Stimulated activated naive B cell treated with anti-CD40 and anti-IgM and Interleukin-4, amounts not matched to agents 10 μg/mL and 1 μg/mL and 100 μg/mL, for 72 hours (primary cell): ENCODE results near the gene AKIRIN1.
"Not testable (repeated sequence)": the region's sequence is repeated elsewhere in the genome, so short reads cannot be mapped to it uniquely, and the experiment has no call there.

ENCODE experiments used
- ATAC-seq, 2 donors: fragments of 150-1000 bp; cut with Tn5 transposase; replicated peaks; 2 replicates each; pipeline ENCODE4 v1.10.0; 2021; ENCODE audit warnings: moderate library complexity in 1 of 2
- DNase-seq: peaks from one replicate; pipeline ENCODE4 v3.0.0; 2021
- H3K27ac Mint-ChIP-seq: one replicate; pipeline ENCODE4 v1.8.0; 2022; ENCODE audit warnings: mild to moderate bottlenecking, mixed read lengths
- H3K27me3 Mint-ChIP-seq, 2 donors: one replicate each; pipeline ENCODE4 v1.8.0; 2022; ENCODE audit warnings: mixed read lengths in 2 of 2
- H3K36me3 Mint-ChIP-seq, 2 donors: one replicate each; pipeline ENCODE4 v1.8.0; 2022; ENCODE audit warnings: mixed read lengths in 2 of 2, mild to moderate bottlenecking in 1 of 2
- H3K4me1 Mint-ChIP-seq, 2 donors: one replicate each; pipeline ENCODE4 v1.8.0; 2022; ENCODE audit warnings: mixed read lengths in 2 of 2, mild to moderate bottlenecking in 1 of 2
- H3K4me3 Mint-ChIP-seq, 2 donors: one replicate each; pipeline ENCODE4 v1.8.0; 2022; ENCODE audit warnings: mild to moderate bottlenecking in 2 of 2, mixed read lengths in 2 of 2, moderate library complexity in 1 of 2
- H3K9me3 Mint-ChIP-seq, 2 donors: one replicate each; pipeline ENCODE4 v1.8.0; 2022; ENCODE audit warnings: mixed read lengths in 2 of 2, mild to moderate bottlenecking in 1 of 2

AKIRIN1 gene

DNA sequence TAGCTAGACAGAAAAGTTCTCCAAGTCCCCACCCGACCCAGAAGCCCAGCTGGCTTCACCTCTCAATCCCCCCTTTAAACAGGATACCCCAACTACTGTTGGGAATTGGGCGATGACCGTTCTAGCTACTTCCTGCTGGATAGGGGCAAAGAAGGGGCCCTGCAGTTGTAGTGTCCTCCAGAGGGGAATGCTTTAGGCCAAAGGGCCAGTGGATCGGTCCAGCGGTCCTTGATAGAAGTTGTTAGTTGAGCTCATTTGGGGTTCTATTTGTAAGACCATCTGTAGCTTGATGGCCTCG, 12.9 kb upstream of the AKIRIN1 start:
- not testable (repeated sequence) for DNase-seq, H3K4me3 Mint-ChIP-seq, H3K36me3 Mint-ChIP-seq, ATAC-seq, H3K27me3 Mint-ChIP-seq, H3K4me1 Mint-ChIP-seq, H3K27ac Mint-ChIP-seq, H3K9me3 Mint-ChIP-seq

DNA sequence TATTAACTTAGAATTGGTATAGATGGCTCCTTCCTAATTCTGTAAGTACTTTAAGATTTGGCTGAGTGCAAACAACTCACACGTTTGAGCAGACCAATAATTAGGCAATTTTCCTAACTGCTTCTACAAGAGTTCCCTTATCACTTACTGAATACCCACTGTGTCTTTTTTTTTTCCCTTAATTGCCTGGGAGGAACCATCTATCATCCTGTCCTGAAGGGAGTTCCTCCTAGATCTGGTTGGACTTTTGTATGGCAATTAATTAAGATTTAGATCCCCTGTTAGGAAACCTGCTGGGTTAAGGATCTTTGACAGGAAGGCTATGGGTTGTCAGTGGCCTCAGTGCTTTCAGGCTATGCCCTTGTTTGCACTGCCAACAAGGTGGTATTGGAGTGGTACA, 11.7 kb upstream of the AKIRIN1 start:
- not testable (repeated sequence) for DNase-seq, H3K36me3 Mint-ChIP-seq, H3K9me3 Mint-ChIP-seq, ATAC-seq, H3K27me3 Mint-ChIP-seq, H3K4me1 Mint-ChIP-seq, H3K27ac Mint-ChIP-seq, H3K4me3 Mint-ChIP-seq

DNA sequence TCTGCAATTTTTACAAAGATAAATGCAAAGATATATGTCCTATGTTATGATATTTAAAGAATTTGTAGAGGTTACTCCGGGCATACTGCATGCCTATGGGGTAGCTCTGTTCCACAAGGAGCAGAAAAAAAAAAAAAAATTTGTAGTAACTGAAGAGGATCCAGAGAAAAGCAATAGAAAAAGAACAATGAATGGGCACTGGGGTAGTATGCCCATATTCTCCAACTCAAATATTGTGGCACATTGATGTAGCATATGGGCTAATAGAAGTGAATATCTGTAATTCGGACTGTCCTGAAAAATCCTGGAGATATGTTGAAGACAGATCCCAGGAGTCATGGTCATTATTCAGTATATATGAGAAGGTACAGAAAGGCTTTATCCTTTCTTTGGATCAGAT, 1.1 kb upstream of the AKIRIN1 start:
- Mint-ChIP-seq H3K4me1 (peaks cover 13 to 25% of the 10 kb centered on the region in 2 donors), H3K27me3 (peaks cover 0 to 3% of the 10 kb centered on the region in 2 donors), H3K27ac (peak overlapping the region; percentile 97), H3K9me3 (no peaks in the 10 kb centered on the region), H3K36me3 (peaks cover 14 to 21% of the 10 kb centered on the region in 2 donors), H3K4me3 (peak overlapping the region in 1 of 2 donors; percentile 90)
- DNase-seq (no peak), ATAC-seq (no peak)

DNA sequence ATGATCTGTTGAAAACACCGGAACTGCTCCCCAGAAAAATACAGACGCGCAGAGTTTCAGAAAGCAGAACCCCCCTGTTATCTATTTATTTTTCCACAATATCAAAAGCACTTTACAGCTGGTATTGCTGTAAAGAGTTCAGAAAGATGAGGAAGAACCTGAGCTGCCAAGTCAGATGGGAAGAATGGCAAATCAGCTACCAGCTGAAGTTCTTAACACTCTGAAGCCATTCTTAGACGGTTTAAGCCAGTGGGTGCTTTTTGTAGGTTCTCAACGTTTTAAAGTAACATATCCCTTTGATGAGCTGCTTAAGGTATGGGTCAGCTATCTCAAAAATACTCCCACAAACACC, 714 bp upstream of the AKIRIN1 start:
- peak; percentile 6 to 17 for ATAC-seq
- Mint-ChIP-seq H3K9me3 (no peaks in the 10 kb centered on the region), H3K36me3 (peaks cover 14 to 25% of the 10 kb centered on the region in 2 donors), H3K27me3 (peaks cover 0 to 3% of the 10 kb centered on the region in 2 donors), H3K4me1 (peaks cover 16 to 29% of the 10 kb centered on the region in 2 donors), H3K27ac (peak overlapping the region; percentile 97), H3K4me3 (peak overlapping the region; percentile 88 to 90)
- no peak for DNase-seq

DNA sequence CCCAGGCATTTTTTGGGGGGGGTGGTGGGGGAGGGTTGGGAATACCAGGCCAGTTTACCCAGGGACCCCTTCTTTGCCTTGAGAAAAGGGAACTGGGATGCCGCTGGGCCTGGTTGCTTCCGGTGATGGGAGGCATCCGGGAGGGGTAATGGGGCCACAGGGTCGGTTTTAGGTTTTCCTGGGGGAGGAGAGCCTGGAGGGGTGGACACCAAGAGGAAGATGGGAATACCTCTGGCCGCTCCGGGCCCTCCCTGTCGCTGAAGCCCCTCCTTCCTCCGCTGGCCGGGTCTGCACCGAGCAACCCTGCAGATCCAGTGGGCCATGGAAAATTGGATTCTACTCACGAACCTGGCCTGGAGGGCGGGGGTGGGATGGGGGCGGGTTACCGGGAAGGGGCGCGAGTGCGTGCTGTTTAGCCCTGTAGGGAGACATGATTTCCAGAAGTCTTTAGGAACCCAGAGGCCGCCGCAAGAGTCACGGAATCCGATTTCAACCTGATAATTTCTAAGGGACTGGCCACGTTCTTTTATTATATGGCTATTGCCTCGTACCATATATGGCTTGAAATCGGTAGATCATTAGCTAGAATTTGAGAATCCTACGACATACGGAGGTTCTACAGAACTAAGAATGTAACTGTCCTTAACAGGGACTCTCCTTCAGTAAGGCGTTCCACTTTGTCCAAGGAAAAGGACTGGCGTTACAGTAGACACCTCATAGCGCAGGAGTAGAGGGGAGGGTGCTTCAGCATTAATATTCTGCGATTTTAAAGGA, 749 bp downstream of the AKIRIN1 start:
- Mint-ChIP-seq H3K27me3 (no peaks in the 10 kb centered on the region), H3K36me3 (peaks cover 21 to 28% of the 10 kb centered on the region in 2 donors), H3K4me1 (peaks cover 18 to 40% of the 10 kb centered on the region in 2 donors), H3K4me3 (peak overlapping the region; percentile 87 to 90), H3K9me3 (no peaks in the 10 kb centered on the region), H3K27ac (peak overlapping the region; percentile 73)
- DNase-seq (no peak), ATAC-seq (peak in 1 of 2 donors; percentile 3)

DNA sequence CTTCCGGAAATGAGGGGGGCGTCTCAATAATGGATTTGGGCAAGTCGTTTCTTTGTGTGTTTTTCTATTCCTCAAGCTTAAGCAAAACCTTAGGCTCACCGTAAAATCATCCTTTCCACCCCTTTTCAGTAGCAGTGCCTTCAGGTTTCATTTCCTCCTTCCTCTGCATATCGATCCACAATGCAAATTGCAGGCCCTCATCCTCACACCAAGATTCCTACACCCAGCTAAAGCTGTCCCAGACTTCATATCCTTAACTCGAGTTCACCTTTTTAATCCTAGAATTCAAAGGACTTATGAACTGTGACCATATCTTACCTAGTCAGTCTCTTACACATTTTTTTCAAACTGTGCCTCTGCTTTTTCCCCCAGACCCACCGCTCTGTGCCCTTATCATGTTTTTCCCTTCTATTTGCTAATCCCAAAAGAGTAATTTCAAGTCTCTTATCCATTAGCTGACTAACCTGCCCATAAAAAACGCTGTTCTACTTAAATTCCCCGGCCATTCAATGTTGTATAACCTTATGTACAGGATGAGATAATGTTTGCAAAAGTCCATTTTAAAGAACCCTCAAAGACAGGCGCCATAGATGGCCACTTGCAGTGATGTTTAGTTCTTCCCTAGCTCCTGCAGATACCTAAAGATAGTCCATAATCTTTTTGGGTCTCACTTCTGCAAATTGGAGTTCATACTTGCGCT, 1.5 kb downstream of the AKIRIN1 start:
- Mint-ChIP-seq H3K9me3 (no peaks in the 10 kb centered on the region), H3K27ac (peak overlapping the region; percentile 73), H3K36me3 (peaks cover 21 to 31% of the 10 kb centered on the region in 2 donors), H3K4me1 (peaks cover 21 to 45% of the 10 kb centered on the region in 2 donors), H3K27me3 (no peaks in the 10 kb centered on the region), H3K4me3 (peak overlapping the region; percentile 87 to 90)
- DNase-seq = no peak
- ATAC-seq = peak in 1 of 2 donors; percentile 18

DNA sequence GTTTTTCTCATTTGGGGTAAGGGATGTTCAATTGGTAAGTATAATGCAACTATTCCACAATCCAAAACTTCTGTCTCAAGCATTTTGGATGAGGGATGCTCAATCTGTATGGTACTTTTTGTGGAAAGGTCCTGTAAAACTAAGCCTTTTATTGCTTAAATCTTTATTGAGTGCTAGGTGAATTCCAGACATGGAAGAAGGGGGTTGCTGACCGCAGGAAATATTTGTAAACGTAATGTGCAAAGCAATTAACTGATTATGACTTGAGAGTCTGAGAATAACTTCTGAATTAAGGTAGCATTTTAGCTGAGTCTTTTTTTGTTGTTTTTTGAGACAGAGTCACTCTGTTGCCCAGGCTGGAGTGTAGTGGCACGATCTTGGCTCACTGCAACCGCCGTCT, 3.1 kb downstream of the AKIRIN1 start:
- H3K4me1 Mint-ChIP-seq = peaks cover 25 to 49% of the 10 kb centered on the region in 2 donors

DNA sequence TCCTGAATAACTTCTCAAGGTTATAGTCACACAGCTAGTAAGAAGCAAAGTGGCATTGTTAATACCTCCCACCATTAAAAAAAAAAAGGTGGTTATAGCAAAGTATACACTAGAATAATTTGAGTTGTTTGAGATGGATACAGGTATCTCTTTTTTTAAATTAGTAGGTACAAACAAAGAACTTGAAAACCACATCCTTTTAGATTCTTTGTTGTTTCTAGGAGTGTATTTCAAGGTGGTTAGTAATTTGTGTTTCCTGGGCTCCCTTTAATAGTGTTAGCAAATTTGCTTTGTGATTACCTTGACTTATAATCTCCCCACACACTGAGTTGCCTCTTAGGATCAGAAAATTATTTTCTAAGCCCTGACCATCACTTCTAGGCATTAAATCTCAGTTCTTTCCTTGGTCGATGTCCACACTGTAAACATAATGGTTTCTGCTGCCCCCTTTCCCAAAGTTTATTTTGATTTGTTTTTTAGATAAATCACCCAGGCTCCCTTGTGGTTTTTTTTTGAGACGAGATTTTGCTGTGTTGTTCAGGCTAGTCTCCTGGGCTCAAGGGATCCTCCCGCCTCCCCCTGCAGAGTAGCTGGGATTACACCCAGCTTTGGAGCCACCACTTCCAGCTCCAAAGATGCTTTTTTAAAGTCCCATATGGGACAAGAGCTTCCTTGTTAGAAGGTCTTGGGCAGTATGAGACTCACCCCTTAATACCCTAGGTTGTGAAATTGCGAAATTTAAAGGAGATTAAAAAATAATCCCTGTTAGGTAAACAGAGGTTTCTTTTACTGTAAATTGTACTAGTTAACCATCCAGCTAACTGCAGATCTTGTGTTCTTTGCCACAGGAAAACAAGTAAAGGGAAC, 6.2 kb downstream of the AKIRIN1 start:
- peaks cover 25 to 56% of the 10 kb centered on the region in 2 donors for H3K4me1 Mint-ChIP-seq
- no peak overlapping the region for H3K4me3 Mint-ChIP-seq
- no peak for DNase-seq

More for the DNA sequence above, 3.1 kb downstream of the AKIRIN1 start:
- Mint-ChIP-seq H3K36me3 (peaks cover 21 to 39% of the 10 kb centered on the region in 2 donors), H3K4me3 (no peak overlapping the region), H3K27me3 (no peaks in the 10 kb centered on the region), H3K27ac (no peak overlapping the region), H3K9me3 (no peaks in the 10 kb centered on the region)
- DNase-seq (no peak), ATAC-seq (no peak)

DNA sequence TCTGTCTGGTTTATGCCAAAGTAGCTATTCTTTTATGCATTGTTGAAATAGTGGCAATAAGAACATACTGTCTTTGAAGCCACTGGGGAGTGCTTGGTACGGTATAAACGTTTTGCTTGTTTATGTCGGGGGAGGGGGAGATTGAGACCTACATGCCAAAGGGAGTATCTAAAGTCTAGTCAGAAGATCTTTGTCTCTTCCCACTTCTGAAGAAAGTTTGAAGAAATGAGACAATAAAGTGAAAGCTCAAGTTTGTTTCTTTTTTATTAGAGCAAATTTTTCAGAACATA, 6.8 kb downstream of the AKIRIN1 start:
- Mint-ChIP-seq H3K4me1 (peaks cover 24 to 56% of the 10 kb centered on the region in 2 donors), H3K27me3 (no peaks in the 10 kb centered on the region), H3K36me3 (peaks cover 39 to 51% of the 10 kb centered on the region in 2 donors), H3K4me3 (no peak overlapping the region), H3K27ac (no peak overlapping the region), H3K9me3 (no peaks in the 10 kb centered on the region)
- DNase-seq = no peak
- no peak for ATAC-seq

More for the DNA sequence above, 6.2 kb downstream of the AKIRIN1 start:
- Mint-ChIP-seq H3K36me3 (peaks cover 38 to 51% of the 10 kb centered on the region in 2 donors), H3K27me3 (no peaks in the 10 kb centered on the region), H3K27ac (no peak overlapping the region), H3K9me3 (no peaks in the 10 kb centered on the region)
- ATAC-seq = no peak

DNA sequence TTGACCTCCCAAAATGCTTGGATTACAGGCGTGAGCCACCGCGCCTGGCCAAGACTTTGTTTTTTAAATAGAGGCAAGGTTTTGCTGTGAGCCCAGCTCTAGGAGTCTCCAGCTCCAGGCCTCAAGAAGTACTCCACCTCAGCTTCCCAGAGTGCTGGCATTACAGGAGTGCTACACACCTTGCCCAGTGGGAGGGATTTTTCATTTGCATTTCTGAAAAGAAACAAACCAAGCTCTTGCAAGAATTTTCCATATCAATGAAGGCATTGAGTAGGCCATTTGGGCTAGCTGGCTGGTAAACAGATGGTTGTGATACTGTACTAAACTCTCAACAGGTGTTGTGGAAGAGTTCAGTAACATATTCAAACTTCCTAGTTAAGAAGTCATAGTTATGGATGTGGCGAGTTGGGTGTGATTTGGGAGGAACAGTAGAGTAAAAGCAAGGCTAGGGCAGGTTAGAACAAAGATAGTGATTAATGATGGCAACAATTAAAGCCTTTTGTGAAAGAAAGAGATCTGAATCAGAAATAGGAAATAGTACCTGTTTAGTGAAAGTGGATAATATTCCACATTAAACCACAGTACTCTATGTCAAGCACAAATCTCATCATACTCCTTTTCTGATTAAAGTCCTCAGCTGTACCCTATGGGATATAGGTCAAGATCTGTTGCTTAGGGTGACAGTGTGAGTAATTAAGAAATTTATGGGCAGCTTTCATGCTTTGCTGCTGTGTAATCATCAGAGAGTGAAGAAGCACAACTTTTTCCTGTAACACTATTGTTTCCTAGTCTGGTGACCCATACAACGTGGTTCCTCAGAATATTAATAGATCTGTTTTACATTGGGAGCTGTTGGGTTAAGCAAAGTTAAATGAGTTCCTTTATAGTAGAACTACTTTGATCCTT, 10.7 kb downstream of the AKIRIN1 start:
- peaks cover 20 to 49% of the 10 kb centered on the region in 2 donors for H3K4me1 Mint-ChIP-seq
- H3K27ac Mint-ChIP-seq = peak overlapping the region; percentile 88
- H3K4me3 Mint-ChIP-seq = peak overlapping the region; percentile 11 to 74
- no peaks in the 10 kb centered on the region for H3K9me3 Mint-ChIP-seq
- peak; percentile 44 to 48 for ATAC-seq
- peaks cover 46 to 55% of the 10 kb centered on the region in 2 donors for H3K36me3 Mint-ChIP-seq
- no peaks in the 10 kb centered on the region for H3K27me3 Mint-ChIP-seq
- DNase-seq = no peak

DNA sequence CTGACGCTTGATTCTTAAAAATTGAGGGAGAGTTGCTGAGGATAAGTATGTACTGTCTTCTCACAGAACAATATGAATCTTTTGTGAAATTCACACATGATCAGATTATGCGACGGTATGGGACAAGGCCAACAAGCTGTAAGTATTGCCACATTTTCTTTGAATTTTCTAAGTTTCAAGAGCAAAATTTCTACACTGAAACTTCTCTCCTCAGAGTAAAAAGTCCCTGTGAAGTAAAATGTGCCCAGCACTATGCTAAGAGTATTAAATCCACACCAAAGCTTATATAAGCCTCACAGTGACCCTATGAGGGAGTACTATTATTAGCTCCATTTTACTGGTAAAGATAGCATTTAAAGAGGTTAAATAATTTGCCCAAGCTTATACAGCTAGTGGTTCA, 12.2 kb downstream of the AKIRIN1 start:
- H3K9me3 Mint-ChIP-seq = no peaks in the 10 kb centered on the region
- peaks cover 16 to 43% of the 10 kb centered on the region in 2 donors for H3K4me1 Mint-ChIP-seq
- peak overlapping the region; percentile 88 for H3K27ac Mint-ChIP-seq
- H3K4me3 Mint-ChIP-seq = peak overlapping the region; percentile 52 to 74
- ATAC-seq = peak; percentile 13 to 18
- peaks cover 53 to 60% of the 10 kb centered on the region in 2 donors for H3K36me3 Mint-ChIP-seq
- H3K27me3 Mint-ChIP-seq = no peaks in the 10 kb centered on the region
- DNase-seq = no peak

DNA sequence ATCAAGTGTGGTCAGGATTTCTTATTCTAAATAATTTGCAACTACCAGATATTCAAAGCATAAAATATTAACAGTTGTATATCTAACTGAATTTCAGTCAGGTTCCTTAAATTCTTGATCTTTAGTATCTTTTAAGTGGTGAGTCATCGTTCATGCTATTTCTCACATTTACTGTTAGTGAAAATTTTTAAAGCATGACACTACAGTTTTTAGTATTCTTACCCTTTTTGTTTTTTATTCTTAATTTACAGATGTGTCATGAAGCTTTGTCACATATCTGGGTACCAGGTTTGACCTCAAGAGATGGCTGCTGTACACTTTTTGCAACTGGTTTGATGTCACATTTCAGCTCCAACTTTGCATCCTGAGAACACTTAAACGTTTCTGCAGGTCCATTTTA, 12.7 kb downstream of the AKIRIN1 start:
- Mint-ChIP-seq H3K9me3 (no peaks in the 10 kb centered on the region), H3K4me1 (peaks cover 16 to 45% of the 10 kb centered on the region in 2 donors), H3K4me3 (no peak overlapping the region), H3K27ac (peak overlapping the region; percentile 56), H3K27me3 (no peaks in the 10 kb centered on the region), H3K36me3 (peaks cover 56 to 64% of the 10 kb centered on the region in 2 donors)
- ATAC-seq (no peak), DNase-seq (no peak)

DNA sequence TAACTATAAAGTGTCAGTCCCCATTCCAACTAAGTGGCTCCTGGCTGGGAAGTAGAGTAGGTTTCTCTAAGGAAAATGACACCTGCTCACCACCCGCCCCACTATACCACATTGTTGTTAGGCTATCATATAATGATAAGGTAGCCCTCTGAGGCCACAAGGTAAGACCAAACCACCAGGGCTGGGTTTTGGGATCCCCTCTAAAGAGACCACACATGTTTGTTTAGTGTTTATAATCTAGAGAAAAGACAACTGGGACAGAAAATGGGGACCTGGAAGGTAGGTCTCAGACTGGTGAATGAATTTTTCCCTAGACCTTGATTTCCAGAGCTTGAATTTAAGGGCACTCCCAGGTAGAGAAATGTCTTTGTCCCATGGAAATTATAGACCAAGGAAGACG, 15.2 kb downstream of the AKIRIN1 start:
- Mint-ChIP-seq H3K9me3 (no peaks in the 10 kb centered on the region), H3K4me1 (peaks cover 14 to 36% of the 10 kb centered on the region in 2 donors), H3K27ac (no peak overlapping the region), H3K27me3 (no peaks in the 10 kb centered on the region), H3K4me3 (no peak overlapping the region), H3K36me3 (peaks cover 52 to 57% of the 10 kb centered on the region in 2 donors)
- no peak for DNase-seq
- no peak for ATAC-seq
